ENCODE data around the gene MTARC1.

DNA sequence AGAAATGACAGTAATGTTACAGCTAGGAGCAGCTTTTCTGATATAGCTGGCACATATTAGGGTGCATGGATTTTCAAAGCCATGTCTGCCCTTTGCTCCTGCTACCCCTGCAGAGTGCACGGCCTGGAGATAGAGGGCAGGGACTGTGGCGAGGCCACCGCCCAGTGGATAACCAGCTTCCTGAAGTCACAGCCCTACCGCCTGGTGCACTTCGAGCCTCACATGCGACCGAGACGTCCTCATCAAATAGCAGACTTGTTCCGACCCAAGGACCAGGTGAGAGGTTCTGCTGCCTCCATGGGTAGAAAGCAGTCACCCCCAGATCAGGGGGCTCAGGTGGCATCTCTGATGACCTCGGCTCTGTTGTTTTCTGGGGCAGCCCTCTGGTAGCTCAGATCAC lies 9.8 kb downstream of the MTARC1 start:
- TF ChIP-seq GATA2 (IDR thresholded peaks at IDR 0.05; ENCODE audit: low read depth, low read length) (no peak), GATA3 (IDR thresholded peaks at IDR 0.05; ENCODE audit: low read depth, low read length) (no peak)
